ENCODE measurements around the gene PLA2G4E.

The PLA2G4E gene

GRCh38 chr15:42031198-42031915 is 10.5 kb upstream of the PLA2G4E start:
- TF ChIP-seq ZFP3 (CRISPR knock-in tag; IDR thresholded peaks at IDR 0.05) (no peak), ISL1 (CRISPR knock-in tag; IDR thresholded peaks at IDR 0.05) (no peak), ZNF70 (CRISPR knock-in tag; IDR thresholded peaks at IDR 0.05) (no peak), ARNTL (CRISPR knock-in tag; IDR thresholded peaks at IDR 0.05; ENCODE audit: borderline replicate concordance, low read depth) (no peak), ZFP30 (CRISPR knock-in tag; IDR thresholded peaks at IDR 0.05) (no peak), OSR1 (CRISPR knock-in tag; IDR thresholded peaks at IDR 0.05) (no peak), TCF4 (CRISPR knock-in tag; IDR thresholded peaks at IDR 0.05; ENCODE audit: borderline replicate concordance) (no peak), ZNF8 (CRISPR knock-in tag; IDR thresholded peaks at IDR 0.05) (no peak), ZC3H10 (CRISPR knock-in tag; IDR thresholded peaks at IDR 0.05) (no peak), SNAI2 (CRISPR knock-in tag; IDR thresholded peaks at IDR 0.05) (no peak), CSRNP3 (CRISPR knock-in tag; IDR thresholded peaks at IDR 0.05) (no peak), CREB5 (CRISPR knock-in tag; IDR thresholded peaks at IDR 0.05; ENCODE audit: low read depth) (no peak), TOX (CRISPR knock-in tag; IDR thresholded peaks at IDR 0.05; ENCODE audit: borderline replicate concordance) (no peak), PATZ1 (CRISPR knock-in tag; IDR thresholded peaks at IDR 0.05; ENCODE audit: borderline replicate concordance) (no peak)
- ATAC-seq, result no peak

- TF ChIP-seq ESRRG (CRISPR knock-in tag; IDR thresholded peaks at IDR 0.05), result no peak
- TF ChIP-seq PPARA (CRISPR knock-in tag; IDR thresholded peaks at IDR 0.05; ENCODE audit: borderline replicate concordance), result no peak
- no peak for TF ChIP-seq ZFP3 (CRISPR knock-in tag; IDR thresholded peaks at IDR 0.05)
- TF ChIP-seq TSHZ2 (CRISPR knock-in tag; IDR thresholded peaks at IDR 0.05), result no peak
- TF ChIP-seq SNAI2 (CRISPR knock-in tag; IDR thresholded peaks at IDR 0.05), result no peak
- no peak for TF ChIP-seq ZNF8 (CRISPR knock-in tag; IDR thresholded peaks at IDR 0.05)
- TF ChIP-seq TCF4 (CRISPR knock-in tag; IDR thresholded peaks at IDR 0.05; ENCODE audit: borderline replicate concordance), result no peak
- TF ChIP-seq PATZ1 (CRISPR knock-in tag; IDR thresholded peaks at IDR 0.05; ENCODE audit: borderline replicate concordance), result no peak
- TF ChIP-seq BACH2 (CRISPR knock-in tag; IDR thresholded peaks at IDR 0.05; ENCODE audit: borderline replicate concordance), result no peak
- TF ChIP-seq ZFP30 (CRISPR knock-in tag; IDR thresholded peaks at IDR 0.05), result no peak
- TF ChIP-seq CREB5 (CRISPR knock-in tag; IDR thresholded peaks at IDR 0.05; ENCODE audit: low read depth), result no peak
- TF ChIP-seq CSRNP3 (CRISPR knock-in tag; IDR thresholded peaks at IDR 0.05), result no peak
- no peak for ATAC-seq
Observed at GRCh38 chr15:42027521-42027920, 6.7 kb upstream of the PLA2G4E start.
